T-helper 2 cell (primary cell): ENCODE data around the gene CCR7.
"Not testable (repeated sequence)": the region's sequence is repeated elsewhere in the genome, so short reads cannot be mapped to it uniquely, and the experiment has no call there.

Source experiments
- DNase-seq, 5 experiments: peaks; one replicate each; pipeline versions ENCODE4 v3.0.0 to v3.0.0-alpha.2; 2012 to 2022

The CCR7 gene

DNA sequence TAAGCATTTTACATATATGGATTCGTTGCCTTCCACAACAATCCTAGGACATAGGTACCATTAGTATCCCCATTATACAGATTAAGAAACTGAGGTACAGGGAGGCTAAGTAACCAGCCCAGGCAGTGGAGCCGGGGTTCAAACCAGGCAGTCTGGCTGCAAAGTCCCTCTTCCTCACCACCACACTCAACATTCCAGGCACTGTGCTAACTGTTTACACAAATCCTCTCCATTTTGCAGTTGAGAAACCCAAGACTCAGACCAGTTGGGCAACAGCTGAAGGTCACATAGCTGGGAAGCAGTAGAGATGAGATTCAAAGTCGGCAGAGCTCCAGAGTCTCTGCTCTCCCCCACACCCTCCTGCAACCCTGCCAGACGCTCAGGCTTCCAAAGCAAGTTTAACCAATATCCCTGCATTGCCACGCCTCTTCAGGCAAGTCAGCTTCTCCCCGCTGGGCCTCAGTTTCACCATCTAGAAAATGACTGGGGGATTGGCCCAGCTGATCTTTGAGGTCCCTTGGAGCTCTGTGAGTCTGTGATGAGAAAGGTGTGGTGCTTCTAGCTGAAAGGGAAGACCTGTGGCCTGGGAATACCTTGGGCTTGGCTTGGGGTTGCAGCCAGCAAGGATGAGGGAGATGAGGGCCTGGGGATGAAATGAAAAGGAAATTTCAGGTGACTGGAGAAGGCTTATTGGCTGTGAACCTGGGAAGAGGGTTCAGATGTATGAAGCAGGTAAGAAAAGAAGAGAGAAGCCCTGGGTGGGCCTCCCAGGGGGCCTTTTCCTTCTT is 14.0 kb downstream of the CCR7 start:
- no peak for DNase-seq

DNA sequence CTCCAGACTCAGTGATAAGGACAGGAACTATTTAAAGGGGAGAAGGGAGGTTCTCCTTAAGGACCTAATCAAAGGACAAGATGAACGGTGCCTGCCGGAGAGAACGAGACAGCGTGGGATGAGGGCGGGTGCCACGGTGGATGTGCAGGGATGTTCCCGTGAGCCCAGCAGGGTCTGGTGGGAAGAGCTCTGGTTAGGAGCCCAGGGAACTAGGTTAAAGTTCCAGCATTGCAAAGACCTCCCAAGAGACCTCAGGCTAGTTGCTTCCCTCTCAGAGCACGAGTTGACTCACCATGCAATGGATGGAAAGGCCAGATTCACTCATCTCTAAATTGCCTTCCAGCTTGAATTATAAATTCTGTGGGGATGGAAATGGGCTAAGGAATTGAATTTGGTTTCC is 14.7 kb downstream of the CCR7 start:
- DNase-seq: no peak

DNA sequence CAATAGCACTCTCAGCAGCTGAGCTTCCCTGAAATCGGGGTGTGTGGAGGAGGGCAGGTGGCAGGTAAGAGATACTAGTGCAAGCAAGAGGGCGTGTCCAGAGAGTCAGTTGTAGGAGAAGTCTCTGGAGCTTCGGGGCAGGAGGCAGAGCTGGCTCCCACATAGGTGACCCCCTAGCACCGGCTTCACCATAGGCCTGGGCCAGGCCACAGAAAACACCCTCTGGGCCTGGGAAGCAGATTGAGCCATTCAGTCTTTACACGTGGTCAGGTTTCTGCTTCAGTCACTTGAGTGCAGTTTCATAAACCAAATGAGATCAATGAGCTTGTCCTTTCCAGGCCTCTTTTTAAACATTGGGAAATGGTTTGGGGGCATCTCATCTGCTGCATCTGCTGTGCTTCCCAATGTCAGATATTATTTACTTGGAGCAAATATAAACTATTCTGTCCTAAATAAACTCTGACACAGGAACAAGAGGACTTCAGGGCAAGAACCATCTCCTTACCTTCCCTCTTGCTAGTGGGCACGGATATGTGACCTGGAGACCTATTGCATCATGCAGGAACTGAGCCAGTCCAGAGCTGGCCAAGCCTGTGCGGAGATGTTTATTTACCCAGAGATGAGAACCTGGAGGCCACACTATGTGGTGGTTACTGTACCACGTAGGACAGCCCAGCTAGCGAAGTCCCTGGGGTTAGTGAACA is 16.1 kb downstream of the CCR7 start:
- DNase-seq: no peak

DNA sequence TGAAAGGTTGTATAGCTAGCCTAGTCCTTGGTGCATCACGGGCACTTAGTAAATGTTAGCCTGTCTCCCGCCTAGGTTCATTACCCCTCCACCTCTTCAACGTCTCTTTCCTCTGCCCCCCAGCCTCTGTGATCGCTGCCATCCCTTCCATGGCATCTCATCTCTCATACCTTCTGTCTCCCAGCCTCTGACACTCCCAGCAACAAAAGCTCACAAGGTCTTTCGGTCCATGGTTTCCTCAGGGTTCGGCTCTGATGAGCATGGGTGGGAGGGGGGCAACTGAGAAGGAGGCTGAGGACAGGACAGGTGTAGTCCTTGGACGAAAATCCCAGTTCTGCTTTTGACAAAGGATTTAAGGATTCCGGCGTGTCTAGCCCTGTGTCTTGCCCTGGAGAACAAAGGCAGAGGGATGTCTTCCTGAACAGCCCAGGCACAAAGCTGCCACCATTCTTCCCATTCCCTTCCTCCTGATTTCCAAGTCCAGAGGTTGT is 16.7 kb downstream of the CCR7 start:
- no peak for DNase-seq

DNA sequence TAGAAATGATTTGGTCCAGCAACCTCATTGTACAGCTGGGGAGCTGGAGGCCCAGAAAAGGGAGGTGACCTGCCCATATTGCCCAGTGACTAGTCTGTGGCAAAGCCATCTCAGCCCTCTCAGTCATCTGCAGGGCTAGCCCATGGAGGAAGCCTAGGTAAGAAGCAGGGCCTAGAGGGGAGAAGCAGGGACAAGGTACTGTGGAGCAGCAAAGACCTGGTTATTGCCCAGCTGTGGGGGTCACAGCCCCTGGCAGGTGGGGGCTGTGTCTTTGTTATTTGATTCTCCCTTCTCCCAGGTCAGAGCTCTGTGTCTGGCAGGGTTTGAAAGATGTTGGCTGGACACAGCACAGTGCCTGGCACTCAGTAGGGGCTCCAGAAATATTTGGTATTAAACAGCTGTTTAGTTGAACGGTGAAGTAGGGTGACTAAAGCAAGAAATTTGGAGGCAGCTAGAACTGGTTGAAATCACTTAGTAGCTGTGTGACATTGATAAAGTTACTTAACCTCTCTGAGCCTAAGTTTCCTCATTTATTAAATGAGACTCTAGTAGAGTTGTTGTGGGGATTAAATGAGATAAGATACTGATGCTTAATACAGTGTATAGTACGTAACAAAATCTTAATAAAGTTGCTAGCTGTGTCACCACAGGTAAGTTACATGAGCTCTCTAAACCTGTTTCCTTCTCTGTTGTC is 17.3 kb downstream of the CCR7 start:
- no peak for DNase-seq

DNA sequence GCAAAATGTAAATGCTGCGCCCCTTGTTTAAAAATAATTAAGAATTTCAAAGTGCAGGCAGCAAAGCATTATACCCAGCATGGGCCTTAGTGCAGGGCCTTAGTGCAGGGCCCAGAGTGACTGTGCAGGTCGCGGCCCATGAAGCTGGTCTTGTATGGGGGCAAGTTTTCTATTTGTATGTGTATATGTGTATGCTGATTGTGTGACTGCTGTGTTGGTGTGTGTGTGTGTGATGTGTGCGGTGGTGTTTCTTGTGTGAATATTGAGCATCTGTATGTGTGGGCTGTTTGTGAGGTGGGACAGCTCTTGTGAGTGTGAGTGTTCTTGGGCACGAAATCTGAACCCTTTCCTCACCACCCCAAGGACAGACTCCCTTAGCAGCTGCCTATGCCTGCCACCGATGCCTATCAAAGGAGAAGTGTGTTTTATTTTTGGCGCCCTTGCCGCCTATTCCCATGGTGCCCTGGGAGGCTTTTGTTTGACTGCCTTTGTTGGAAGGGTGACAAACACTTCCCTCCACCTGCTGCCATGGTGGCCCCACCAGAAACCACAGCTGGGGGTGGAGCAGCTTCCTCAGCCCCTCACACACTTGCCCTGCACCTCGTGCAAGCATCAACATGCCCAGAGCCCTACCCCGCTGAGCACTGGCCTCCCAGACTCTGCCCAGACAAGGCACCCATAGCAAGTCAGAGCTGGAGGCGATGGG is 18.0 kb downstream of the CCR7 start:
- DNase-seq: peak in 2 of 5 experiments; percentile 74 to 84

DNA sequence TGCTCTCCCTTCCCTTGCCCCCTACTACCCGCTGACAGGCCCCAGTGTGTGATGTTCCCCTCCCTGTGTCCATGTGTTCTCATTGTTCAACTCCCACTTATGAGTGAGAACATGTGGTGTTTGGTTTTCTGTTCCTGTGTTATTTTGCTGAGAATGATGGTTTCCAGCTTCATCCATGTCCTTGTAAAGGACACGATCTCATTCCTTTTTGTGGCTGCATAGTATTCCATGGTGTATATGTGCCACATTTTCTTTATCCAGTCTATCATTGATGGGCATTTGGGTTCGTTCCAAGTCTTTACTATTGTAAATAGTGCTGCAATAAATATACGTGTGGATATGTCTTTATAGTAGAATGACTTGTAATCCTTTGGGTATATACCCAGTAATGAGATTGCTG is 18.8 kb downstream of the CCR7 start:
- not testable (repeated sequence) for DNase-seq

DNA sequence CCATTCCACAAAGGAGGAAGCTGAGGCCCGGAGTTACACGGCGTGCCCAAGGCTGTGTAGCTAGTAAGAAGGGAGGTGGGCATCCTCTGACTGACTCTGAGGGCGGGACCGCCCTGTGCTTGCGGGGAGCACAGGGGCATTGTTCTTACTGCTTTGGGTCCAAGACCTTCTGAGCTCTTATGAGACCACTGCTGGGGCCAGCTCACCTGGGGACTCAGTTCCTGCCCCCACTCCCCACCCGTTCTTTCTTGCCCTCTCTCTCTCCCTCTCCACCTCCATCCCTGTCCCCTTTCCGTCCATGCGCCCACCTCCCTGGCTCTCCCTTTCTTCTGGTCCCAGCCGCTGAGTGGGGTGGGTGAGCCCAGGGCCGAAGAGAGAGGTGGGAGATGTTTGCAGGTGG is 19.6 kb downstream of the CCR7 start:
- no peak for DNase-seq

DNA sequence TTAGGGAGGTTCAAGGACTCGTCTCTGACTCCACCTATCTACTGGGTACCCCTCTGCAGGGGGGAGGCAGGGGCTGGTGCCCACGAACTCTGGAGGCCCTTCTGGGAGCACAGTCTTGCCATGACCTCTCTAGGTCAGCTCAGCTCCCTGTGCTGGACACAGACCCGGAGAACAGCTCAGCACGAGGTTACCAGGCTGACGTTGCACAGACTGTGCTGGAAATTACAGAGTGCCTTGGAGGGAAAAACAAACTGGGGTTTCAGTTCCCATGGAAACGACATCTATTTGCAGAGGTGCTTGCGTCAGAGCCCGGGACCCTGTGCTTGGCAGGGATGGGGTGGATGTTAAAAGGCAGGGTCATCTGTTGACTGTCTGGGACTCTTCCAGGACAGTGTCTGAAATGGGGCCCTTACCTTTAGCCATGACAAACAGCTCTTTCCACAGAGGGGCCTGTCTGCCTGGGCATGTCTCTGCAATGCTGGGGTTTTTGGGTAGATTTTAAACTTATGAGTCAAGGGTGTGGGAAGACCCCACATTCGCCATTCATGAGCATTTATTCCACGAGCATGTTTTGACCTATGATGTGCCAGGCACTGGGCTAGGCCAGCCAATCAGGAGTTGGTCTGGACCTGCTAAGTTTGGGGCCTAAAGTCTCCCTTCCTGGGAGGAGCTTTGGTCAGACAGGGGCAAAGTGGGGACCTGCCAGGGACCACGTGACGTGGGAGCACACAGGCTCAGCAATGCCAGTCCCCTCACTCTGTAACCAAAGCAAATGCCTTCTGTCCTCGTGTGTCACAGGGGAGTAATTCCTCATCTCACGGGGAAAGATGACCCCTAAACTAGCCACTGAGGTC is 22.5 kb downstream of the CCR7 start:
- peak in 1 of 5 experiments; percentile 58 for DNase-seq

DNA sequence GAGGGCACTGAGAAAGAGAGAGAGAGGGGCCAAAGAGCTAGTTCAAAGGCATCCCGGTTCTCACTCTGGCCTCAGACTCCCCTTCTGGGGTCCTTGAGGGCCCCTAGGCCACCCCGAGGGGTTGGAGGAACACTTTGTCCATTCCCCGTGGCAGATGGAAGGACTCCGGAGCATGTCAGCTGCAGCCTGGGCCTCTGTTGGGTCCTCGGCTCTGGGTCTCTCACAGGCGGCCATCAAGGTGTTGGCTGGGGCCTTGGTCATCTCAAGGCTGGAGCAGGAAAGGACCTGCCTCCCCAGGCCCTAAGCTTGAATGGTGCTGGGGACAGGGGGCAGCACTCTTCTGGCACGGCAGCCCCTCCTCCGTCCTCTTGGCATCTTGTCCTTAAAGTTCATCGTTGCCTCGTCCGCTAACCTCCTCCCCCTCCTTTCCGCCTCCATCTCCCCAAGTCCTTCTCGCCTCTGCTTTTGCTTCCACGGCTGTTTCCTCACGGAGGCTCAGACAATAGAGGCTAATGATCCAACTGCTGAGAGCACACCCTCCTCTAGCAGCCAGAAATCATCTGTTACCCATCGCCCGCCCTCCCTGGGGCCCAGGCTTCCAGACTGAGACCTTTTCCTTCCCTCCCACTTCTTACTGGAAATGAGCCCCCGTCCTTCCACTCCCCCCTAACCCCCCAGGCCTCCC is 23.3 kb downstream of the CCR7 start:
- DNase-seq: no peak

DNA sequence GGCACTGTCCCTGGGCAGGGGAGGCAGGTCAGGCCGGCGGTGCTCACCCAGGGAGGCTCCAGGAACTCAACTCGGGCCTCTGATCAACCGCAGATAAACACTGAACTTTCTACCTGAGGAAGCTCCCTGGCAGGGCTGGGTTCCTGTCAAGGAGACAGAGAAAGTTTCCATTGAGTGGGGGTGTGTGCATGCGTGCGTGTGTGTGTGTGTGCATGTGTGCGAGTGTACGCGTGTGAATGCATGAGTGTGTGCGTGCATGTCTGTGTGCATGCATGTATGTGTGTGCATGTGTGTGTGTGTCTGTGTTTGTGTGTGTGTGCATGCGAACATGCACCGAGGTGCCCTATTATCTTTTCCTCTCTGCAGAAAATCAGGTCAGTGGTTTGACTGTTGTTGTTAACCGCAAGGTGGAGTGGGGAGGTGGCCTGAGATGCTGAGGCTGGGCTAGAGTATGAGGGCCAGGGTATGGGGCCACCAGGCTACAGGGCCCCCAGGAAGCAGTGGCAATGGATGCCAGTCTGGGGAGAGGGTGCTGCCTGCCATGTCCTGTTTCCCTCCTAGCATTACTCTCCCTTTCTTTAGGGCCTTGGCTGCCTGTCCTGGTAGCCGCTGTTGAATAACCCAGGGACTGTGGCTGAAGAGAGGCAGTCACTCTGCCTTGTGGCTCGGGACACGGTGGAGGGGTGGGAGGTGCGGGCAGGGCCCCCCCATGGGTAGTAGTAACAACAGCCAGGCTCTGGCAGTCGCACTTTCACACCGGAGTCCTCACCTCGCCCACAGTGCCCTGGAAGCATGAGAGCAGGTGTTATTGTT is 24.0 kb downstream of the CCR7 start:
- peak in 4 of 5 experiments; percentile 40 to 91 (median 70) for DNase-seq

DNA sequence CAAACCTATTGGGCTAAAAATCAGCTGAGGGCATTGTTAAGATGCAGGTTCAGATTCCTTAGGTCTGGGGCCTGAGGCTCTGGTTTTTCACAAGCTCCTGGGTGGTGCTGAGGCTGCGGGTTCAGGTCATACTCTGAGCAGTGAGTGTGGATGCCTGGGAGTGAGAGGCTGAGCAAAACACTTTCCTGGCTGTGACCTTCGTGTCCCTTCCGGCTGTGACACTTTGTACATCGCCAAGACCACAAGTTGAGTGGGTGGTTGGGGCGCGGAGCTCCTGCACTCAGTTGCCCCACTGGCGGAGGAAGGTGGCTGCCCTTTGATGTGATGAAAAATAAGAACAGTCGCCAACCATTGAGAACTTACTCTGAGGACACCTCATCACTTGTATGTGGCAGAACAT is 24.8 kb downstream of the CCR7 start:
- peak in 3 of 5 experiments; percentile 32 to 74 (median 56) for DNase-seq

DNA sequence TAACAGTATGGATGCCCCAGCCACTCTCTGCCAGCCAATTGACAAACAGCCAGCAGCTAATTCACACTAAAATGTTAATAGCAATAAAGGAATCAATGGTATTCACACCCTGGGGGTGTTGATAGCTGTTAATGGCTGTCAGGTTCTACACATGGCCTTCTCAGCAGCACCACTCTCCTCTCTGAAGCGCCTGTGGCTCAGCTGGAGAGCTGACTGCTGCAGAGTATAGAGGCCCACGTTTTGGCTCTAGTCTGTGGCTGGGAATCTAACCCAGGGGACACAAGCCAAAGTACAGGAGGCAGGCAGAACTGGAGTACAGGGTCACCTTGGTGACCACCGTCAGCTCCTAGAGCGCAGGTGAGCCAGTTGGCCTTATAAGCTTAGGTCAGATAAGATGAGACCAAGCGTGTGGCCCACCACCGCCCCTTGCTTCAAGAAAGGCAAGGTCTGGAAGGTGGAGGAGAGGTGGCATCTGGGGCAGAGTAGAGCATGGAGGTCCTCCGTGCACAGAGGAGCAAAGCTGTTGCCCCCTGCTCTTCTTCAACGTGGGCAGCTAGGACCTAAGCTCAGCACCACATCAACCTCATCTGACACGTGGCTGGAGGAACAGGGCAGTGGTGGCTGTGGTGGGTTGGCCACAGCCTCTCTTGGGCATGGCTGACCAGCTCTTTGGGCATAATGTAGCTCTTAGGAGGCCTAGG is 25.4 kb downstream of the CCR7 start:
- DNase-seq: no peak

DNA sequence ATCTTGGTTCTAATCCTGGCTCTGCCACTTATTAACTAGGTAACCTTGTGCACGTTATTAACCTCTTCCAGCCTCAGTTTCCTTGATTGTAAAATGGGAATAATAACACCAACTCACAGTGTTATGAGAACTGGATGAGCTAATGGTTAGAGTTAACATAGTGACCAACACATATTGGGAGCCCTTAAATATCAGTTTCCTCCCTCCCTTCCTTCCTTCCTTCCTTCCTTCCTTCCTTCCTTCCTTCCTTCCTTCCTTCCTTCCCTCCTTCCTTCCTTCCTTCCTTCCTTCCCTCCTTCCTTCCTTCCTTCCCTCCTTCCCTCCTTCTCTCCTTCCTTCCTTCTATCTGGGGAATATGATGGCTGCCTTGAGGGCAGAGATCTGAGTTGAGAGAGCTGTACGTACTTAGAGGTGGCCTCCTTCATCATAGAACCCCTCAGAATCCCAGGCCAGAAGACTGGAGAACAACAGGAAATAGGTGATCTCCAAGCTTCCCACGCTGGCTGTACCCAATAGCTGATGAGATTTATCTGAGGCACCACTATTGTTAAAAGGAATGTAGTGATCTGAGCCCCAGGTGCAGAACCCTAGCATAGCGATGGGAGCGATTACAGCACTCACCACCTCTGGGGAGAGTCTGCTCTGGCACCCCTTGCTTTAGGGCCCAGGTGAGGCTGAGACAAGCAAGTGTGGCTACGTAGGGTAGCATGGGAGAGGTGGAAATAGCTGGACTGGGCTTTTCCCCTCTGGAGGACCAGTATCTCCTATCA is 26.2 kb downstream of the CCR7 start:
- DNase-seq: no peak

DNA sequence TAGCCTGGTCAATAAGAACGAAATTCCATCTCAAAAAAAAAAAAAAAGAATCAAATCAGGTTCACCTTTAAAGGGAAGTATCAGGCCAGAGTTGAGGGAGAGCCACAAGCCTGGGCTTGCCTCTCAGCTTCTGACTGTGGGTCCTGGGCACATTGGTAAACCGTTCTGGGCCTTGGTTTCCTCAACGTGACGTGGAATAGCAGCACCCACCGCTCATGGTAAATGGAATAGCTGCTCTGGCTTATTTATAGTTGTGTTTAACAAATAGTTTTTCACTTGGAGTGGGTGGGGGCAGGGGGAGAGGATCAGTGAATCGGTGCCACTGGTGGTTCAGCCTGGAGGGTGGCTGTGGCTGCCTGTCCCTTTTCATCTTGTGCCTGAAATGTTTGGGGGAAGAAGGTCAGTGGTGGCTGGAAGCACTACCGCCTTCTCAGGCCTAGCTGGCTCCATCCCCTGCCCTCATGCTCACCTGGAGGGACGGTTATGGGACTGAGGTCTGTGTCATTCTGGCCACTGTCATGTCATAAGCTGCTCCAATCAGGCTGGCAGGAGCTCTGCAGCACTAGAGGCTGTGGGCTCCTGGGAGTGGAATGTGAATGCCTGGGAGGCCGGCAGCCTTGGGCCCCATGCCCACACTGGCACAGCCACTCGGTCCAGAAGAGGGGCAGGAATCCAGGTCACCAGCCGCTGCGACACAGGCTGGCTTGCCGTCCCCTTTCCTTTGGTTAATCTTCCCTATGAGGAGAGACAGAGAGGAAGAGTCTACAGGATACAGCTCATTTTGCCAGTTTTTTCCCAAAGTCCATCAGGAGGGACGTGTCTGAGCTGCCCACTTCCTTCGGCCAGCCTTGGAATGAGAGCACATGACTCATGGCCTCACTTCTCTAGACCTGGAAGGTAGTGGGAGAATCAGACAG is 27.0 kb downstream of the CCR7 start:
- no peak for DNase-seq

DNA sequence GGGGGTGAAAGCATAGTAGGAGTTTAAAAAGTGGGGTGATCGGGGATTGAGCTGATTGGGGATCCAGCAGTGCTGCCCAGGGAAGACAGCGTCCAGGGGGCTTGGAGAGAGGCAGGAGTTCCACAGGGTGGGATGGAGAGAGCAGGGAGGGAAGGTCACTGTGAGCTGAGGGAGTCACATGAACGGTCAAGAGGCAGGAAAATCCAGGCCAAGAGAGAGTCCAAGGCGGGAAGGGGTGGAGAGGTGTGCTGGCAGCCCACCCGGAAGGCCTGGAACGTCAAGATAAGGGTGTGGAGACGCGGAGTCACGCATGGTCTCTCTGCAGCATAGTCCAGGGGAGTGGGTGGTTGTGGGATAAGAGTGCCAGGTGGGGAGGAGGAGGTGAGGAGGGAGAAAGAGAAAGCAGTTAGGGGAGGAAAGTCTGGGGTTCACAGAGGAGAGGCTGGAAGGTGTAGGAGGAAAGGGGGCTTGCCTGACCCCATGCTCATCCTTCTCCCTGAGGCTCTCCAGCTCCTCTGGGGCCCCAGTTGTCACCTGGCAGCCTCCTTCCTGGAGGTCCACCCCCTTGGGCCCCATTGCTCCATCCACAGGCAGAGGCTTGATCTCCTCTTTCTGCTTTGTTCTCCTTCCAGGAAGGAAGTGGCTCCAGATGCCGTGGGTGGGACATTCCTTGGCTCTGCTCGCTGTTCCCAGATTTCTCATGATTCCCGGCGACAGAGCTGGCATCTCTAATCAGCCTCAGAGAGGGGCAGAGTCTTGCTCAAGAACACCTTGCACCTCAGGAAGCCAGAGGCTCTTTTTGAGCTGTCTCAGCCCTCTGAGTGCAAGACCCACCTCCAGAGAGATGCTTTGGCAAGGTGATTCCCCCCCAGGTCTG is 28.7 kb downstream of the CCR7 start:
- DNase-seq: no peak

DNA sequence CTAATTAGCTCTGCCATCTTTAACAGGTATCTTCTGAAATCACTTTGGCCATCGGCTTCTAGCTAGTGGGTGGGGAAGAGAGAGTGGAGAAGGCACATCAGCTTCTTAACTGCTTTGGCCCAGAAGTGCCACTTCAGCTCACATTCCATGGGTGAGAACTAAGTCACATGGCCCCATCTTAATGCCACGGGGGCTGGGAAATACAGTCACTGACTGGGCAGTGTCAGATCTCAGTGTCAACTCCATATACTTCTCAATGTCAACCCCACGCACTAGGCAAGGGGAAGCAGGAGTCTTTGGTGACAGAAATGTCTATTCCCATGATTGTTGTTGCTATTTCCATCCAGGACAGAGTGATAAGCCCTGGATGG is 29.4 kb downstream of the CCR7 start:
- no peak for DNase-seq
